ENCODE measurements around the gene SPDEF. TPM values are rescaled to one million over a fixed set of nuclear protein-coding genes. Genes with fewer than 3 reads are reported as not detected.

The SPDEF gene
- total RNA-seq, 4 donors from 2014 or later = 0.16 to 0.20 TPM; not detected in 2

DNA sequence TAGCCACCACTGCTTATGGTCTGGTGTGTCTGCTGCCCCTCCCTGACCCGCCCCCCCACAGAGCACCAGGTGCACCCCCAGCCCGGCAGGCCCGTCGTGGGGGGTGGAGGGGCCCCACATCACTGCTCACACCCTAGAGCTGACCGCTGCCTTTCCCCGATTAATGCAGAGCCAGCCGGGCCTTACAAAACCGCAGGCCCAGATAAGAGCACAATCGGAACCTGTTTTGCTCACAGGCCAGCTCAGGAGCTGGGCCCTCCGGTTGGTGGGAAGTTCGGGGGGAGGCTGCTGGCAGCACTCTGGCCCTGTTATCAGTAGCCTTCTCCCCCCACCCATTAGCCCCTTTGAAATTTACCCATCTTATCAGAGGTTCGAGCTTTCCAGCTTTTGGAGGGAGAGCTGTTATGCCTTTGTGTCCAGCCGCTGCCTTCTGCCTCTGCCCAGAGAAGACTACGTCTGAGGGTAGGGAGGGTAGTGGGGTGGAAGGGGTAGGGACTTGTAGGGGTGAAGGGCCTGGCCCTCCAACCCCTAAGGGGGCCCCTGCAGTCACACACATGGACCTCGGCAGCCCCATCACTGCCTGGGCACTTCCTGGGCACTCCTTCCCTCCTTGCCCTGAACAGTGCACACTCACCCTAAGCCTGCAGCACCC lies 6.9 kb upstream of the SPDEF start:
- Histone ChIP-seq H3K4me3 (no peak overlapping the region), H3K4me1 (no peaks in the 10 kb centered on the region), H3K9me3 (no peaks in the 10 kb centered on the region), H3K27ac (no peak overlapping the region), H3K36me3 (no peaks in the 10 kb centered on the region), H3K27me3 (peaks cover 0 to 7% (median 3%) of the 10 kb centered on the region in 3 donors)
- in situ Hi-C loops (cut with MboI; ENCODE audit: low sequenced_read_pairs in 4 of 4) (no loop called here), intact Hi-C loops (cut with DNase I; ENCODE audit: low total_unique reads) (no loop called here)
- DNase-seq (no peak), ATAC-seq (no peak)
- TF ChIP-seq, protein P1, sequence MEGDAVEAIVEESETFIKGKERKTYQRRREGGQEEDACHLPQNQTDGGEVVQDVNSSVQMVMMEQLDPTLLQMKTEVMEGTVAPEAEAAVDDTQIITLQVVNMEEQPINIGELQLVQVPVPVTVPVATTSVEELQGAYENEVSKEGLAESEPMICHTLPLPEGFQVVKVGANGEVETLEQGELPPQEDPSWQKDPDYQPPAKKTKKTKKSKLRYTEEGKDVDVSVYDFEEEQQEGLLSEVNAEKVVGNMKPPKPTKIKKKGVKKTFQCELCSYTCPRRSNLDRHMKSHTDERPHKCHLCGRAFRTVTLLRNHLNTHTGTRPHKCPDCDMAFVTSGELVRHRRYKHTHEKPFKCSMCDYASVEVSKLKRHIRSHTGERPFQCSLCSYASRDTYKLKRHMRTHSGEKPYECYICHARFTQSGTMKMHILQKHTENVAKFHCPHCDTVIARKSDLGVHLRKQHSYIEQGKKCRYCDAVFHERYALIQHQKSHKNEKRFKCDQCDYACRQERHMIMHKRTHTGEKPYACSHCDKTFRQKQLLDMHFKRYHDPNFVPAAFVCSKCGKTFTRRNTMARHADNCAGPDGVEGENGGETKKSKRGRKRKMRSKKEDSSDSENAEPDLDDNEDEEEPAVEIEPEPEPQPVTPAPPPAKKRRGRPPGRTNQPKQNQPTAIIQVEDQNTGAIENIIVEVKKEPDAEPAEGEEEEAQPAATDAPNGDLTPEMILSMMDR (IDR thresholded peaks at IDR 0.05 in 4 of 5, conservative IDR thresholded peaks at IDR 0.05 in 1 of 5) = no peak
- no peak for TF ChIP-seq POLR2A (IDR thresholded peaks at IDR 0.05)

DNA sequence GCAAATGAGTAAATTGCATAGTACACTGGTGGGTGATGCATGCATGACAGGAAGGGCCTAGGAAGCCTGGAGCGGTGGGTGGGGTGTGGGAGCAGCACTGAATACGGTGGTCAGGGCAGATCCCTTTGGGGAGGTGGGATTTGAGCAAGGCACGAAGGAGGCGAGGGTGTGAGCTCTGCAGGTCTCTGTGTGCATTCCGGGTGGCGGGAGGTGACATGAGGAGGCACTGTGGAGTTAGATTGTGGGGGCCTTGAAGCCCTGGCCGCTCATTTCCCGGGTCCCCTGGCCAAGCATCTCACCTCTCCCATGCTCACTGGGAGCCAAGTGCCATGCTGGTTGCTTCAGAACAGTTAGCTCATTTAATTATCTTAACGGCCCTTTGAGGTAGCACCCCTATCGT lies 6.2 kb upstream of the SPDEF start:
- DNase-seq (no peak), ATAC-seq (no peak)
- Histone ChIP-seq H3K4me3 (no peak overlapping the region), H3K27me3 (peaks cover 0 to 3% (median 3%) of the 10 kb centered on the region in 3 donors), H3K36me3 (no peaks in the 10 kb centered on the region), H3K9me3 (no peaks in the 10 kb centered on the region), H3K27ac (no peak overlapping the region), H3K4me1 (no peaks in the 10 kb centered on the region)
- intact Hi-C loops (cut with DNase I; ENCODE audit: low total_unique reads) (no loop called here), in situ Hi-C loops (cut with MboI; ENCODE audit: low sequenced_read_pairs in 4 of 4) (no loop called here)
- no peak for TF ChIP-seq POLR2A (IDR thresholded peaks at IDR 0.05)
- TF ChIP-seq, protein P1 (IDR thresholded peaks at IDR 0.05 in 4 of 5, conservative IDR thresholded peaks at IDR 0.05 in 1 of 5) = no peak

DNA sequence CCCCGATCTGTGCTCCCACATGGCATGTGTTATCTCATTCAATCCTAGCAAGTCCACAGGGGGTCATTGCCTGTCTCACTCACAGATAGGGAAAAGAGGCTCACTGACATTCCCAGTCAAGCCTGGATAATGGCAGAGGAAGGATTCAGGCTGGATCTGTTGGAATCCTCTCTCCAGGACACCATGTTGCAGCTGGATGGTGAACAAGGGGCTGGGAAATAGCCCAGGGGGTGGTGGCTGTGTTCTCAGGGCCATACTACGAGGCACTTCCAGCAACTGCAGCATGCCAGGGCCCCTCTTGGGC lies 5.0 kb upstream of the SPDEF start:
- in situ Hi-C loops (cut with MboI; ENCODE audit: low sequenced_read_pairs in 4 of 4) = no loop called here
- DNase-seq = no peak
- intact Hi-C loops (cut with DNase I; ENCODE audit: low total_unique reads) = no loop called here
- H3K27me3 ChIP-seq = no peaks in the 10 kb centered on the region
- H3K4me3 ChIP-seq = no peak overlapping the region
- no peak for TF ChIP-seq POLR2A (IDR thresholded peaks at IDR 0.05)
- TF ChIP-seq, protein P1 (IDR thresholded peaks at IDR 0.05 in 4 of 5, conservative IDR thresholded peaks at IDR 0.05 in 1 of 5) = no peak
- H3K9me3 ChIP-seq = no peaks in the 10 kb centered on the region
- no peaks in the 10 kb centered on the region for H3K36me3 ChIP-seq
- ATAC-seq = no peak
- H3K27ac ChIP-seq = no peak overlapping the region
- no peaks in the 10 kb centered on the region for H3K4me1 ChIP-seq

DNA sequence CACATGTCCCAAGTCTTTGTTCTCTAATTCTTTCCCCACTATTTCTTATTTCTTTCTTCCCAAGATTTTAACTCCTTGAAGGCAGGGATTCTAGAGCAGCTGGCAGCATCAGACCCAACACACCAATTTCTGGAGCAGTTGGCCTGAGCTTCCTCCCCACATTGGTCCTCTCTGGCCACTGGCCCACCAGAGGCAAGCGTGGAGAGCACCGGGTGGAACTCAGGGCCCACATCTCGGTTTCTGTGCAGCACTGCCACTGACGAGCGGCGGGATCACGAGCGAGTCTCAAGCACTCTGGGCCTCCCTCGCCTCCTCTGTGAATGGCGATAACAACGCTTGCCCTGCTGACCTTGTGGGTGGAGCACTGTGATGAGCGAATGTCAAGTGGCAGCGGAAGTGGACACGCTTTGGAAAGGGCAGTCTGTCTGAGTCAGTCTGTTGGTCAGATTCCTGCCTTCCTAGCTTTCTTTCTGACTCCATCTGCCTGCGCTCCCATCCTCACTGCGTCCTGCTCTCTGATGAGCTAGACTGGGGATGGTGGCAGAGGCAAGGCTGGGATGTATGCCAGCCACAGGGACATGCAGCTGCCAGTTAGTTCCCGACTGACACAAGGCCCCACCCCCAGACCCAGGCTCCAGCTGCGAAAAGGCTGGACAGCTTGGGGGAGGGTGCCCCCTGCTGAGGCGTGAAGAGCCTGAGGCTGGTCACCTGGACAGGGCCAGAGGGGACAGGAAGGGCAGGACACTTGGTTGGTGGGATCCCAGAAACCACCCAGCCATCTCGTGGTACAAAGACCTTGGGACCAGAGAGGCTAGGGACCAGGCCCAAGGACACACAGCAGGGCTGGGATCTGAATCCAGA lies 4.5 kb upstream of the SPDEF start:
- ATAC-seq = no peak
- H3K4me1 ChIP-seq = no peaks in the 10 kb centered on the region
- H3K27ac ChIP-seq = no peak overlapping the region

More for the DNA sequence above, 4.5 kb upstream of the SPDEF start:
- TF ChIP-seq, protein P1 (IDR thresholded peaks at IDR 0.05 in 4 of 5, conservative IDR thresholded peaks at IDR 0.05 in 1 of 5) = no peak
- TF ChIP-seq POLR2A (IDR thresholded peaks at IDR 0.05) = no peak
- no peaks in the 10 kb centered on the region for H3K36me3 ChIP-seq
- no peaks in the 10 kb centered on the region for H3K27me3 ChIP-seq
- in situ Hi-C loops (cut with MboI; ENCODE audit: low sequenced_read_pairs in 4 of 4) = no loop called here
- H3K4me3 ChIP-seq = no peak overlapping the region
- no peaks in the 10 kb centered on the region for H3K9me3 ChIP-seq
- intact Hi-C loops (cut with DNase I; ENCODE audit: low total_unique reads) = no loop called here
- no peak for DNase-seq

Measured in gastrocnemius medialis (tissue), 4 donors.